SK-N-SH (cell line): Measurements from ENCODE around the gene ZKSCAN5. TPM values are rescaled to one million over a fixed set of nuclear protein-coding genes. Genes with fewer than 3 reads are reported as not detected.

ENCODE experiments used
- CTCF ChIA-PET: fragments of 300-600, 350-600 bp; formaldehyde crosslinking; extraction: SDS; loops from one replicate; lab custom pipeline; 2021; lab: Yijun Ruan, JAX
- POLR2A ChIA-PET: fragments of 350-600 bp; sonication (Branson Sonifier 250); formaldehyde crosslinking; extraction: SDS; loops from one replicate; lab custom pipeline; 2020; ENCODE audit warnings: antibody characterized with exemption, inconsistent platforms; lab: Yijun Ruan, JAX
- DNase-seq: peaks from one replicate; pipeline ENCODE4 v3.0.0; 2012
- H2AFZ ChIP-seq: fragments of 200-600 bp; sonication (generic); 2 replicates; pipeline ENCODE4 v1.8.1; 2016; ENCODE audit warnings: antibody characterized with exemption, mild to moderate bottlenecking, low read depth
- H3F3A ChIP-seq: fragments of 200-600 bp; sonication (generic); replicated peaks from 2 replicates; pipeline ENCODE3; 2016; ENCODE audit warnings: antibody characterized with exemption, mild to moderate bottlenecking; ENCODE audit not compliant: insufficient read depth
- H3K27ac ChIP-seq, 2 experiments: fragments of 200-500 bp in 1 of 2; fragments of 200-600 bp in 1 of 2; sonication (Bioruptor generic) in 1 of 2; sonication (generic), shearing (Covaris generic) in 1 of 2; 2 replicates each; pipeline versions ENCODE4 v1.5.1 to v1.6.1; 2014 to 2016; ENCODE audit warnings: low read depth in 2 of 2, inconsistent platforms in 1 of 2, low read length in 1 of 2, mild to moderate bottlenecking in 1 of 2, mixed read lengths in 1 of 2
- H3K27me3 ChIP-seq: fragments of 200-600 bp; sonication (generic), shearing (Covaris generic); 2 replicates; pipeline ENCODE4 v1.6.1; 2016; ENCODE audit warnings: mixed run types; ENCODE audit not compliant: insufficient read depth
- H3K36me3 ChIP-seq, 2 experiments: fragments of 200-500 bp in 1 of 2; fragments of 200-600 bp in 1 of 2; sonication (Bioruptor generic) in 1 of 2; sonication (generic) in 1 of 2; replicated peaks in 1 of 2; 2 replicates each; pipeline versions ENCODE3 to v1.5.1; 2014 to 2016; ENCODE audit warnings: low read length in 1 of 2, mild to moderate bottlenecking in 1 of 2; ENCODE audit not compliant: insufficient read depth in 2 of 2, control insufficient read depth in 1 of 2
- H3K4me1 ChIP-seq, 2 experiments: fragments of 200-500 bp in 1 of 2; fragments of 200-600 bp in 1 of 2; sonication (Bioruptor generic) in 1 of 2; sonication (generic), shearing (Covaris generic) in 1 of 2; 2 replicates each; pipeline versions ENCODE4 v1.5.1 to v1.6.1; 2014 to 2016; ENCODE audit warnings: low read depth in 1 of 2, low read length in 1 of 2, mixed run types in 1 of 2; ENCODE audit not compliant: insufficient read depth in 2 of 2, control insufficient read depth in 1 of 2
- H3K4me2 ChIP-seq: fragments of 200-600 bp; sonication (generic), shearing (Covaris generic); 2 replicates; pipeline ENCODE4 v1.6.1; 2017; ENCODE audit warnings: mixed run types
- H3K4me3 ChIP-seq, 2 experiments: fragments of 200-500 bp in 1 of 2; fragments of 200-600 bp in 1 of 2; sonication (Bioruptor generic) in 1 of 2; sonication (generic), shearing (Covaris generic) in 1 of 2; 2 replicates each; pipeline versions ENCODE4 v1.5.1 to v1.8.1; 2014 to 2016; ENCODE audit warnings: low read depth in 2 of 2, inconsistent platforms in 1 of 2, low read length in 1 of 2, mild to moderate bottlenecking in 1 of 2, mixed read lengths in 1 of 2, moderate library complexity in 1 of 2
- H3K79me2 ChIP-seq: fragments of 200-600 bp; sonication (generic); 2 replicates; pipeline ENCODE4 v1.8.1; 2017; ENCODE audit warnings: mild to moderate bottlenecking; ENCODE audit not compliant: insufficient read depth
- H3K9ac ChIP-seq: fragments of 200-600 bp; sonication (generic); 2 replicates; pipeline ENCODE4 v1.6.1; 2017; ENCODE audit warnings: mixed run types
- H3K9me2 ChIP-seq: fragments of 200-600 bp; sonication (generic); 2 replicates; pipeline ENCODE4 v1.6.1; 2017; ENCODE audit warnings: mixed run types
- H3K9me3 ChIP-seq: fragments of 200-600 bp; sonication (generic); 2 replicates; pipeline ENCODE4 v1.6.1; 2017; ENCODE audit warnings: mixed run types, mild to moderate bottlenecking, moderate library complexity
- H4K20me1 ChIP-seq: fragments of 200-600 bp; sonication (generic); 2 replicates; pipeline ENCODE4 v1.6.1; 2017; ENCODE audit warnings: mild to moderate bottlenecking, mixed run types; ENCODE audit not compliant: insufficient read depth
- CHD2 ChIP-seq: fragments of 150-350 bp; IDR thresholded peaks from 2 replicates; pipeline ENCODE4 v1.6.1; 2018; ENCODE audit warnings: low read length; ENCODE audit not compliant: partially characterized antibody
- FOSL2 ChIP-seq: IDR thresholded peaks from 2 replicates; pipeline ENCODE4 v1.4.0; 2012; ENCODE audit warnings: low read depth, mild to moderate bottlenecking, moderate library complexity, borderline replicate concordance
- FOXJ3 ChIP-seq: sonication (generic); formaldehyde crosslinking; IDR thresholded peaks from 2 replicates; pipeline ENCODE4 v1.5.1; 2020; ENCODE audit warnings: mild to moderate bottlenecking, missing genetic modification reagents
- FOXM1 ChIP-seq: IDR thresholded peaks from 2 replicates; pipeline ENCODE4 v1.4.0; 2012; ENCODE audit warnings: low read depth, mild to moderate bottlenecking
- GABPA ChIP-seq: IDR thresholded peaks from 2 replicates; pipeline ENCODE4 v1.4.0; 2012; ENCODE audit warnings: low read depth, mild to moderate bottlenecking
- JUND ChIP-seq: IDR thresholded peaks from 2 replicates; pipeline ENCODE4 v1.4.0; 2012
- MEF2A ChIP-seq: IDR thresholded peaks from 2 replicates; pipeline ENCODE4 v1.4.0; 2012; ENCODE audit warnings: low read depth, borderline replicate concordance
- MXI1 ChIP-seq: IDR thresholded peaks from 2 replicates; pipeline ENCODE4 v1.6.1; 2012; ENCODE audit warnings: mild to moderate bottlenecking, low read depth, low read length, improper control_type of control experiment
- NFIC ChIP-seq: IDR thresholded peaks from 2 replicates; pipeline ENCODE4 v1.4.0; 2012; ENCODE audit warnings: borderline replicate concordance
- RCOR1 ChIP-seq: fragments of 150-350 bp; IDR thresholded peaks from 2 replicates; pipeline ENCODE4 v1.6.1; 2017; ENCODE audit warnings: antibody characterized with exemption, low read length
- RFX5 ChIP-seq: IDR thresholded peaks from 2 replicates; pipeline ENCODE4 v1.6.1; 2012; ENCODE audit warnings: mild to moderate bottlenecking, improper control_type of control experiment, low read length
- RXRA ChIP-seq: IDR thresholded peaks from 2 replicates; pipeline ENCODE4 v1.4.0; 2012; ENCODE audit warnings: low read depth, mild to moderate bottlenecking, borderline replicate concordance
- TEAD4 ChIP-seq: IDR thresholded peaks from 2 replicates; pipeline ENCODE4 v1.4.0; 2012; ENCODE audit warnings: mild to moderate bottlenecking, borderline replicate concordance; ENCODE audit not compliant: insufficient read depth
- YY1 ChIP-seq: IDR thresholded peaks from 2 replicates; pipeline ENCODE4 v1.4.0; 2012; ENCODE audit warnings: low read depth, mild to moderate bottlenecking
- WGBS: methylation state at CpG from one replicate; pipeline ENCODE4 v1.1.6; 2017; ENCODE audit warnings: low lambda C conversion rate; 5-methylcytosine and 5-hydroxymethylcytosine counted together
- polyA plus RNA-seq, 3 experiments: library from polyadenylated mRNA; depleted of rRNA; stranded (reverse); fragments of >200 nt; gene quantifications; 2 replicates each; pipeline ENCODE4 v1.2.3, GENCODE V29; 2012
- TF ChIP-seq, protein P1 (sequence below): IDR thresholded peaks from 2 replicates; pipeline ENCODE4 v1.6.1; 2012; ENCODE audit warnings: mild to moderate bottlenecking, low read depth, low read length, moderate library complexity
- TF ChIP-seq, protein P2 (sequence below): IDR thresholded peaks from 2 replicates; pipeline ENCODE4 v1.4.0; 2012; ENCODE audit warnings: low read depth, borderline replicate concordance
- TF ChIP-seq, protein P3 (sequence below): IDR thresholded peaks from 2 replicates; pipeline ENCODE4; 2012
- TF ChIP-seq, protein P4 (sequence below): IDR thresholded peaks from 2 replicates; pipeline ENCODE4 v1.4.0; 2012; ENCODE audit warnings: low read depth, borderline replicate concordance
- TF ChIP-seq, protein P5 (sequence below): fragments of 200-600 bp; sonication (generic); IDR thresholded peaks from 2 replicates; pipeline ENCODE4 v1.6.1; 2017; ENCODE audit warnings: antibody characterized with exemption, mild to moderate bottlenecking, moderate library complexity
- TF ChIP-seq, protein P6 (sequence below): fragments of 150-350 bp; IDR thresholded peaks from 2 replicates; pipeline ENCODE4 v1.6.1; 2016; ENCODE audit warnings: mild to moderate bottlenecking, low read depth, low read length

Gene ZKSCAN5
- polyA plus RNA-seq, 1 of the 3 experiments (the other 2 are of a cell fraction), result 7.5 TPM

DNA sequence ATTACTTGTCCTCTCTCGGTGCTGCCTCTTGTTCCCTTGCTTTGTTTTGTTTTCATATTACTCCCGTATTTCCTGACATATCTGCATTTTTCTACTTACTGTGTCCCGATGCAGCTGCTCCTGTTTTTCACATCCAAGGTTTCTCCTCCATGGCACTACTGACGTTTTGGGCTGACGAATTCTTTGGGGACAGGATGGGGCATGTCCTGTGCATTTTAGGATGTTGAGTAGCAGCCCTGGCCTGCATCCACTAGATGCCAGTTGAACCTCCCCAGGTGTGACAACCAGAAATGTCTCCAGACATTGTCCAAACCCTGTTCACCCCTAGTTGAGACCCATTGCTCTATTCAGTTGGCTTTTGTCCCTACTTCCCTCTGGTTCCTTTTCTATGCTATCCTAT is 19.4 kb upstream of the ZKSCAN5 start:
- no peaks in the 10 kb centered on the region for H3K9me2 ChIP-seq
- no peaks in the 10 kb centered on the region for H4K20me1 ChIP-seq
- no peaks in the 10 kb centered on the region; a peak in 1 of 4 replicates for H3K4me1 ChIP-seq
- H3K27me3 ChIP-seq, result no peaks in the 10 kb centered on the region
- DNase-seq, result no peak
- CTCF ChIA-PET, result no interaction called here
- peaks cover 20 to 40% of the 10 kb centered on the region in 2 experiments for H3K36me3 ChIP-seq
- H3F3A ChIP-seq, result peaks cover 7% of the 10 kb centered on the region
- H3K27ac ChIP-seq, result no peak overlapping the region
- POLR2A ChIA-PET, result no interaction called here
- no peak overlapping the region for H2AFZ ChIP-seq
- H3K9me3 ChIP-seq, result no peaks in the 10 kb centered on the region
- H3K9ac ChIP-seq, result no peak overlapping the region
- TF ChIP-seq, protein P1, sequence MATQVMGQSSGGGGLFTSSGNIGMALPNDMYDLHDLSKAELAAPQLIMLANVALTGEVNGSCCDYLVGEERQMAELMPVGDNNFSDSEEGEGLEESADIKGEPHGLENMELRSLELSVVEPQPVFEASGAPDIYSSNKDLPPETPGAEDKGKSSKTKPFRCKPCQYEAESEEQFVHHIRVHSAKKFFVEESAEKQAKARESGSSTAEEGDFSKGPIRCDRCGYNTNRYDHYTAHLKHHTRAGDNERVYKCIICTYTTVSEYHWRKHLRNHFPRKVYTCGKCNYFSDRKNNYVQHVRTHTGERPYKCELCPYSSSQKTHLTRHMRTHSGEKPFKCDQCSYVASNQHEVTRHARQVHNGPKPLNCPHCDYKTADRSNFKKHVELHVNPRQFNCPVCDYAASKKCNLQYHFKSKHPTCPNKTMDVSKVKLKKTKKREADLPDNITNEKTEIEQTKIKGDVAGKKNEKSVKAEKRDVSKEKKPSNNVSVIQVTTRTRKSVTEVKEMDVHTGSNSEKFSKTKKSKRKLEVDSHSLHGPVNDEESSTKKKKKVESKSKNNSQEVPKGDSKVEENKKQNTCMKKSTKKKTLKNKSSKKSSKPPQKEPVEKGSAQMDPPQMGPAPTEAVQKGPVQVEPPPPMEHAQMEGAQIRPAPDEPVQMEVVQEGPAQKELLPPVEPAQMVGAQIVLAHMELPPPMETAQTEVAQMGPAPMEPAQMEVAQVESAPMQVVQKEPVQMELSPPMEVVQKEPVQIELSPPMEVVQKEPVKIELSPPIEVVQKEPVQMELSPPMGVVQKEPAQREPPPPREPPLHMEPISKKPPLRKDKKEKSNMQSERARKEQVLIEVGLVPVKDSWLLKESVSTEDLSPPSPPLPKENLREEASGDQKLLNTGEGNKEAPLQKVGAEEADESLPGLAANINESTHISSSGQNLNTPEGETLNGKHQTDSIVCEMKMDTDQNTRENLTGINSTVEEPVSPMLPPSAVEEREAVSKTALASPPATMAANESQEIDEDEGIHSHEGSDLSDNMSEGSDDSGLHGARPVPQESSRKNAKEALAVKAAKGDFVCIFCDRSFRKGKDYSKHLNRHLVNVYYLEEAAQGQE, result no peak
- TF ChIP-seq MEF2A (no peak), RFX5 (no peak), GABPA (no peak), RCOR1 (no peak), CHD2 (no peak), FOSL2 (no peak), NFIC (no peak), MXI1 (no peak), YY1 (no peak), FOXM1 (no peak), FOXJ3 (no peak), TEAD4 (no peak), RXRA (no peak), JUND (no peak)
- TF ChIP-seq, protein P2, sequence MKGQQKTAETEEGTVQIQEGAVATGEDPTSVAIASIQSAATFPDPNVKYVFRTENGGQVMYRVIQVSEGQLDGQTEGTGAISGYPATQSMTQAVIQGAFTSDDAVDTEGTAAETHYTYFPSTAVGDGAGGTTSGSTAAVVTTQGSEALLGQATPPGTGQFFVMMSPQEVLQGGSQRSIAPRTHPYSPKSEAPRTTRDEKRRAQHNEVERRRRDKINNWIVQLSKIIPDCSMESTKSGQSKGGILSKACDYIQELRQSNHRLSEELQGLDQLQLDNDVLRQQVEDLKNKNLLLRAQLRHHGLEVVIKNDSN, result no peak
- TF ChIP-seq, protein P3, sequence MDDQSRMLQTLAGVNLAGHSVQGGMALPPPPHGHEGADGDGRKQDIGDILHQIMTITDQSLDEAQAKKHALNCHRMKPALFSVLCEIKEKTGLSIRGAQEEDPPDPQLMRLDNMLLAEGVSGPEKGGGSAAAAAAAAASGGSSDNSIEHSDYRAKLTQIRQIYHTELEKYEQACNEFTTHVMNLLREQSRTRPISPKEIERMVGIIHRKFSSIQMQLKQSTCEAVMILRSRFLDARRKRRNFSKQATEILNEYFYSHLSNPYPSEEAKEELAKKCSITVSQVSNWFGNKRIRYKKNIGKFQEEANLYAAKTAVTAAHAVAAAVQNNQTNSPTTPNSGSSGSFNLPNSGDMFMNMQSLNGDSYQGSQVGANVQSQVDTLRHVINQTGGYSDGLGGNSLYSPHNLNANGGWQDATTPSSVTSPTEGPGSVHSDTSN, result no peak
- TF ChIP-seq, protein P4, sequence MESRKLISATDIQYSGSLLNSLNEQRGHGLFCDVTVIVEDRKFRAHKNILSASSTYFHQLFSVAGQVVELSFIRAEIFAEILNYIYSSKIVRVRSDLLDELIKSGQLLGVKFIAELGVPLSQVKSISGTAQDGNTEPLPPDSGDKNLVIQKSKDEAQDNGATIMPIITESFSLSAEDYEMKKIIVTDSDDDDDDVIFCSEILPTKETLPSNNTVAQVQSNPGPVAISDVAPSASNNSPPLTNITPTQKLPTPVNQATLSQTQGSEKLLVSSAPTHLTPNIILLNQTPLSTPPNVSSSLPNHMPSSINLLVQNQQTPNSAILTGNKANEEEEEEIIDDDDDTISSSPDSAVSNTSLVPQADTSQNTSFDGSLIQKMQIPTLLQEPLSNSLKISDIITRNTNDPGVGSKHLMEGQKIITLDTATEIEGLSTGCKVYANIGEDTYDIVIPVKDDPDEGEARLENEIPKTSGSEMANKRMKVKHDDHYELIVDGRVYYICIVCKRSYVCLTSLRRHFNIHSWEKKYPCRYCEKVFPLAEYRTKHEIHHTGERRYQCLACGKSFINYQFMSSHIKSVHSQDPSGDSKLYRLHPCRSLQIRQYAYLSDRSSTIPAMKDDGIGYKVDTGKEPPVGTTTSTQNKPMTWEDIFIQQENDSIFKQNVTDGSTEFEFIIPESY, result no peak
- TF ChIP-seq, protein P5, sequence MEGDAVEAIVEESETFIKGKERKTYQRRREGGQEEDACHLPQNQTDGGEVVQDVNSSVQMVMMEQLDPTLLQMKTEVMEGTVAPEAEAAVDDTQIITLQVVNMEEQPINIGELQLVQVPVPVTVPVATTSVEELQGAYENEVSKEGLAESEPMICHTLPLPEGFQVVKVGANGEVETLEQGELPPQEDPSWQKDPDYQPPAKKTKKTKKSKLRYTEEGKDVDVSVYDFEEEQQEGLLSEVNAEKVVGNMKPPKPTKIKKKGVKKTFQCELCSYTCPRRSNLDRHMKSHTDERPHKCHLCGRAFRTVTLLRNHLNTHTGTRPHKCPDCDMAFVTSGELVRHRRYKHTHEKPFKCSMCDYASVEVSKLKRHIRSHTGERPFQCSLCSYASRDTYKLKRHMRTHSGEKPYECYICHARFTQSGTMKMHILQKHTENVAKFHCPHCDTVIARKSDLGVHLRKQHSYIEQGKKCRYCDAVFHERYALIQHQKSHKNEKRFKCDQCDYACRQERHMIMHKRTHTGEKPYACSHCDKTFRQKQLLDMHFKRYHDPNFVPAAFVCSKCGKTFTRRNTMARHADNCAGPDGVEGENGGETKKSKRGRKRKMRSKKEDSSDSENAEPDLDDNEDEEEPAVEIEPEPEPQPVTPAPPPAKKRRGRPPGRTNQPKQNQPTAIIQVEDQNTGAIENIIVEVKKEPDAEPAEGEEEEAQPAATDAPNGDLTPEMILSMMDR, result no peak
- TF ChIP-seq, protein P6, sequence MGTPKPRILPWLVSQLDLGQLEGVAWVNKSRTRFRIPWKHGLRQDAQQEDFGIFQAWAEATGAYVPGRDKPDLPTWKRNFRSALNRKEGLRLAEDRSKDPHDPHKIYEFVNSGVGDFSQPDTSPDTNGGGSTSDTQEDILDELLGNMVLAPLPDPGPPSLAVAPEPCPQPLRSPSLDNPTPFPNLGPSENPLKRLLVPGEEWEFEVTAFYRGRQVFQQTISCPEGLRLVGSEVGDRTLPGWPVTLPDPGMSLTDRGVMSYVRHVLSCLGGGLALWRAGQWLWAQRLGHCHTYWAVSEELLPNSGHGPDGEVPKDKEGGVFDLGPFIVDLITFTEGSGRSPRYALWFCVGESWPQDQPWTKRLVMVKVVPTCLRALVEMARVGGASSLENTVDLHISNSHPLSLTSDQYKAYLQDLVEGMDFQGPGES, result no peak
- H3K4me3 ChIP-seq, result no peak overlapping the region
- peaks cover 20% of the 10 kb centered on the region; the same call in 1 of the 2 replicates for H3K79me2 ChIP-seq
- no peak overlapping the region for H3K4me2 ChIP-seq
- WGBS, result 93% methylated on average over 5 of the region's 5 CpGs
